GM11168 (cell line): Measurements from ENCODE around the gene TEAD3.

ENCODE experiments used
- in situ Hi-C: fragments of 300-500 bp; cut with MboI; formaldehyde crosslinking; loops from one replicate; pipeline ENCODE4 v1.12.0; 2022; ENCODE audit warnings: low sequenced_read_pairs; ENCODE audit not compliant: unreplicated experiment

Gene TEAD3

GRCh38 chr6:35514587-35514986 lies 17.7 kb upstream of the TEAD3 start:
- in situ Hi-C loops = no loop called here

- in situ Hi-C loops = no loop called here
These were observed 15.9 kb upstream of the TEAD3 start, which contains the start of gene TULP1 for GRCh38 chr6:35512740-35513139. Gene TULP1, minus strand, starts transcription at chr6:35512896. Its CDS starts 38 bp downstream, at chr6:35512858.

- in situ Hi-C loops = no loop called here
These were observed 15.1 kb upstream of the TEAD3 start for GRCh38 chr6:35512006-35512405.

GRCh38 chr6:35511562-35511941 lies 14.7 kb upstream of the TEAD3 start:
- in situ Hi-C loops = no loop called here

- in situ Hi-C loops = no loop called here
These were observed 14.2 kb upstream of the TEAD3 start for GRCh38 chr6:35510916-35511561.

- in situ Hi-C loops = no loop called here
These were observed 11.7 kb upstream of the TEAD3 start for GRCh38 chr6:35508542-35508941.

- in situ Hi-C loops = no loop called here
These were observed 11.1 kb upstream of the TEAD3 start for GRCh38 chr6:35508027-35508426.

GRCh38 chr6:35507221-35507620 lies 10.3 kb upstream of the TEAD3 start:
- in situ Hi-C loops = no loop called here

GRCh38 chr6:35506536-35506935 lies 9.7 kb upstream of the TEAD3 start:
- in situ Hi-C loops = no loop called here

GRCh38 chr6:35505999-35506412 lies 9.1 kb upstream of the TEAD3 start:
- in situ Hi-C loops = no loop called here

- in situ Hi-C loops = no loop called here
These were observed 6.7 kb upstream of the TEAD3 start for GRCh38 chr6:35503534-35503933.

- in situ Hi-C loops = no loop called here
These were observed 4.9 kb upstream of the TEAD3 start for GRCh38 chr6:35501784-35502183.

GRCh38 chr6:35500782-35501181 lies 3.9 kb upstream of the TEAD3 start:
- in situ Hi-C loops = no loop called here

- in situ Hi-C loops = no loop called here
These were observed 2.5 kb upstream of the TEAD3 start for GRCh38 chr6:35499372-35499771.

GRCh38 chr6:35498422-35499067 lies 1.7 kb upstream of the TEAD3 start:
- in situ Hi-C loops = no loop called here

- in situ Hi-C loops = no loop called here
These were observed 917 bp upstream of the TEAD3 start for GRCh38 chr6:35497571-35498421.

GRCh38 chr6:35496036-35496840 lies 641 bp downstream of the TEAD3 start:
- in situ Hi-C loops = no loop called here

GRCh38 chr6:35495258-35496035 lies 1.4 kb downstream of the TEAD3 start:
- in situ Hi-C loops = no loop called here

- in situ Hi-C loops = no loop called here
These were observed 2.7 kb downstream of the TEAD3 start for GRCh38 chr6:35494161-35494563.
